Natural killer cell (primary cell): ENCODE results near the gene ROBO1. TPM values are rescaled to one million over a fixed set of nuclear protein-coding genes. Genes with fewer than 3 reads are reported as not detected.

Experiments used
- ATAC-seq, 3 donors: fragments of 150-1000 bp in 2 of 3; fragments of 200-7000 bp in 1 of 3; cut with Tn5 transposase; 1 replicate in 1 of 3; 2 replicates in 2 of 3; pipeline ENCODE4 v1.10.0; 2021; ENCODE audit warnings: mild to moderate bottlenecking in 2 of 3, moderate library complexity in 2 of 3
- DNase-seq, 2 donors: peaks; one replicate each; pipeline versions ENCODE4 v3.0.0 to v3.0.0-alpha.2; 2013 to 2021; ENCODE audit warnings: mixed read lengths in 1 of 2
- H3K27ac ChIP-seq: one replicate; pipeline ENCODE4 v1.5.1; 2013; ENCODE audit warnings: mild to moderate bottlenecking, low read length
- H3K27me3 ChIP-seq: one replicate; pipeline ENCODE4 v1.6.1; 2013; ENCODE audit warnings: low read length; ENCODE audit not compliant: control insufficient read depth, insufficient read depth
- H3K36me3 ChIP-seq: one replicate; pipeline ENCODE4 v1.6.1; 2013; ENCODE audit warnings: low read length; ENCODE audit not compliant: control insufficient read depth, insufficient read depth
- H3K4me1 ChIP-seq: one replicate; pipeline ENCODE4 v1.6.1; 2013; ENCODE audit warnings: low read length; ENCODE audit not compliant: control insufficient read depth, insufficient read depth
- H3K4me3 ChIP-seq: one replicate; pipeline ENCODE4 v1.5.1; 2013; ENCODE audit warnings: low read length
- H3K9me3 ChIP-seq: one replicate; pipeline ENCODE4 v1.6.1; 2013; ENCODE audit warnings: low read length; ENCODE audit not compliant: control insufficient read depth, insufficient read depth
- H3K27ac Mint-ChIP-seq, 2 donors: one replicate each; pipeline ENCODE4 v1.8.0; 2022; ENCODE audit warnings: mild to moderate bottlenecking in 2 of 2, mixed read lengths in 2 of 2, moderate library complexity in 1 of 2
- H3K27me3 Mint-ChIP-seq, 2 donors: one replicate each; pipeline ENCODE4 v1.8.0; 2022; ENCODE audit warnings: low read depth in 2 of 2, mixed read lengths in 2 of 2
- H3K36me3 Mint-ChIP-seq: one replicate; pipeline ENCODE4 v1.8.0; 2022; ENCODE audit warnings: mixed read lengths
- H3K4me1 Mint-ChIP-seq, 2 donors: one replicate each; pipeline ENCODE4 v1.8.0; 2022; ENCODE audit warnings: mixed read lengths in 2 of 2
- H3K4me3 Mint-ChIP-seq: one replicate; pipeline ENCODE4 v1.8.0; 2022; ENCODE audit warnings: mild to moderate bottlenecking, moderate library complexity, mixed read lengths
- H3K9me3 Mint-ChIP-seq, 2 donors: one replicate each; pipeline ENCODE4 v1.8.0; 2022; ENCODE audit warnings: mixed read lengths in 2 of 2
- CTCF ChIP-seq: fragments of 200-600 bp; IDR thresholded peaks from one replicate; pipeline ENCODE4 v1.8.0; 2022; ENCODE audit warnings: antibody characterized with exemption
- WGBS: methylation state at CpG from one replicate; pipeline ENCODE4 v1.1.7; 2013; ENCODE audit warnings: missing lambda C conversion rate; ENCODE audit not compliant: insufficient coverage; 5-methylcytosine and 5-hydroxymethylcytosine counted together
- intact Hi-C: fragments of 100-400 bp; cut with micrococcal nuclease; formaldehyde crosslinking; loops from one replicate; pipeline ENCODE4 v1.14.2; 2022
- total RNA-seq, 4 donors: library from RNA; stranded (reverse); fragments of 120-200 nt in 1 of 4; gene quantifications; one replicate each; pipeline versions ENCODE4 v1.2.3 to v1.2.4, GENCODE V29; 2013 to 2022

The ROBO1 gene
- total RNA-seq, 3 donors from 2014 or later (not counting 1 experiment from before 2014, with no cell fraction given), result 0.07 TPM; not detected in 2

DNA sequence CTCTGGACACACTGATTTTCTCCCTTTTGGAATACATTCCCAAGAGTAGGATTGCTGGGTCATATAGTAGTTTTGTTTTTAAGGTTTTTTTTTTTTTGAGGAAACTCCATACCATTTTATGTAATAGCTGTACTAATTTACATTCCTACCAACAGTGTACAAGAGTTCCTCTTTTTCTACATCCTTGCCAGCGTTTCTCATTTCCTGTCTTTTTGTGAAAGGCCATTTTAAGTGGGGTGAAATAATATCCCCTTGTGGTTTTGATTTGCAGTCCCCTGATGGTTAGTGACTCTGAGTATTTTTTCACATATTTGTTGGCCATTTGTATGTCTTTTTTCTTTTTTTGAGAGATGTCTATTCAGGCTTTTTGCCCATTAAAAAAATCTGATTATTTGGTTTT, 1205.5 kb downstream of the ROBO1 start:
- Mint-ChIP-seq H3K27ac (no peak overlapping the region), H3K27me3 (no peaks in the 10 kb centered on the region), H3K9me3 (peaks cover 17 to 31% of the 10 kb centered on the region in 2 donors), H3K4me1 (no peaks in the 10 kb centered on the region), H3K36me3 (no peaks in the 10 kb centered on the region), H3K4me3 (no peak overlapping the region)
- Histone ChIP-seq H3K27me3 (no peaks in the 10 kb centered on the region), H3K4me3 (no peak overlapping the region), H3K36me3 (no peaks in the 10 kb centered on the region), H3K4me1 (no peaks in the 10 kb centered on the region), H3K9me3 (no peaks in the 10 kb centered on the region), H3K27ac (no peak overlapping the region)
- TF ChIP-seq CTCF, result no peak
- WGBS, result no CpG with 5 or more reads among the region's 1 CpG
- intact Hi-C loops, result no loop called here
- ATAC-seq (no peak), DNase-seq (no peak)
